Activated CD8-positive, alpha-beta memory T cell treated with anti-CD3 and anti-CD28 coated beads for 48 hours (primary cell): ENCODE data around the gene ANK3.

Experiments used
- DNase-seq, 3 experiments: peaks; one replicate each; pipeline ENCODE4 v3.0.0-alpha.2; 2020; ENCODE audit warnings: low read depth in 2 of 3, low spot score in 2 of 3

Gene ANK3

GRCh38 chr10:60283397-60283796 lies 106.3 kb downstream of the ANK3 start:
- DNase-seq, result no peak

- no peak for DNase-seq
These were observed 106.8 kb downstream of the ANK3 start for GRCh38 chr10:60282771-60283353.

DNA sequence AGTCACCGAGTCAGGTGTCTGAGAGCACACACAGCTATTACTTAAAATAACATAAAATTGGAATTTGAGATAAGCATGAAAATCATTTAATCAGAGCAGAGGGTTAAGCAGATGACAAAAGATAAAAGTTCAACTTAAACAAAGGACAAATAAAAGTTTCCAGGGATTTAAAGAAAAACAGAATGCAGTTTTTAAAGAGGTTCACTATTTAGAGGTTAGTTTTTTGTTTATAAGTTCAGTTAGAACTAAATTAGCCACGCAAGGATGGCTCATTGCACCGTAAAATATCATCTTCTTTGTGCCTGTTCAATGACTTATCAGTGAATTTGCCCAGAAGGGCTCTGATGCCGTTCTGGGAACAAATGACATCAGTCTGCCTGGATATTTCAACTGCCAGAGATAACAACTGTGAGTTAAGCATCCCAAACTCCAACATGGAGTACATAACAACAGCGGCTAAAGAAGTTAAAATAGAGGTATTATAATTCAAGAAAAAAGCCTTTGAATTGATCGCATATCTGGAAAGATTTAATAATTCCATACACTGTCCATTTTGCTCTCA lies 107.8 kb downstream of the ANK3 start:
- no peak for DNase-seq

- DNase-seq, result no peak
These were observed 108.3 kb downstream of the ANK3 start for GRCh38 chr10:60281331-60281730.

DNA sequence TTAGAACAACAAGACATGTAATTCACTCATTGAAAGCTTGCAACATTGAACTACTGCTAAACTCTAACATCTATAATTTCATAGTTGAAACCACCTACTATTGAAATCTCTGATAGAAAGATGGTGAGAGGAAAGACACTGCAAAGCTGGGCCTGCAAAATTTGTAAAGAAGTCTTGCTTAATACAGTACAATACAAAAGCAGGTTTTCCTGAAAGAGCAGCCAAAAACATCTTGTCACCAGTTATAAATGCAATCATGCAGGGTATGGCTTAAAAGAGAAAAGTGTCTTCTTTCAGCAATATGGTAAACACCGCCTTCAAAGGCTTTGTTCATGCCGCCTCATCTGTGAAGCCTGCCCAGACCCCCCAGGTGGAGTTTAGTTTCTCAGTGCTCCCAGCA lies 109.2 kb downstream of the ANK3 start:
- DNase-seq, result no peak

- DNase-seq, result no peak
These were observed 112.0 kb downstream of the ANK3 start for GRCh38 chr10:60277656-60278055.

- no peak for DNase-seq
These were observed 113.4 kb downstream of the ANK3 start for GRCh38 chr10:60276232-60276631.

GRCh38 chr10:60271319-60272040 lies 118.2 kb downstream of the ANK3 start:
- no peak for DNase-seq

- no peak for DNase-seq
These were observed 119.2 kb downstream of the ANK3 start for GRCh38 chr10:60270426-60270825.

DNA sequence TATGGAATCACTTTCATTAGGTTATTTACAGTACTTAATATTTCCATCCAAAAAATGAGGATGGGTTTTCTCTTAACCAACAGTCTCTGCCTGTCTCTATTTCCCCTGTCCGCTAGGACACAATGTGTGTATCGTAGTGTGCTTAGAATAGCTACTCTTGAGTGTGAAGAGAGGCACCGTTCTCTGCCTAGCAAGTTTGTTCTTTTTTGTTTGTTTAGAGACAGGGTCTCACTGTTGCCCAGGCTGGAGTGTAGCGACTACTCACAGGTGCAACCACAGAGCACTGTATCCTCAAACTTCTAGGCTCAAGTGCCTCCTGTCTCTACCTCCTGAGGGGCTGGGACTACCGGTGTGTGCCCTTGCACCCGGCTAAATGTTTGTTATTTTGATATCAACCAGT lies 121.9 kb downstream of the ANK3 start:
- DNase-seq, result no peak

GRCh38 chr10:60266513-60266912 lies 123.2 kb downstream of the ANK3 start:
- no peak for DNase-seq

DNA sequence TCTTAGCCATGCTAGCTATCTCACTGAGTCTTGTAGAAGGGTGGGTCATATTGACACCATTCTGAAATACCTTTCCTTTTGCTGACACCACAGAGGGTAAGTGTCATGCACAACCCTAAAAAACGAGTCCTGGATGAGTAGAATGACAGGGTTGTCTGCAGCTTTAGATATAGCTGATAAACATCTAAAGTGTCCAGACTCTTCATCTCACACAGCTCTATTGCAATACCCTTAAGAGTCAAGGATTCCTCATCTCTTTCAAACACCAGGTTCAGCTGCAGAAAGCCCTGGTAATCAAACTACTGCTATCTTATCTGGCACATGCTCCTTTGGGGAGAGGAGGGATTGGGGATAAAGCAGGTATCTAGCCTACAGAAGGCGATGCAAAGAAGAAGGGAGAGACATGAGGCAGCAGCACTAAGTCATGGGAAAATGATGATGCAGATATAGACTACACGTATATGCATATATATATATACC lies 127.0 kb downstream of the ANK3 start:
- DNase-seq, result no peak

- no peak for DNase-seq
These were observed 129.4 kb downstream of the ANK3 start for GRCh38 chr10:60260321-60260720.

DNA sequence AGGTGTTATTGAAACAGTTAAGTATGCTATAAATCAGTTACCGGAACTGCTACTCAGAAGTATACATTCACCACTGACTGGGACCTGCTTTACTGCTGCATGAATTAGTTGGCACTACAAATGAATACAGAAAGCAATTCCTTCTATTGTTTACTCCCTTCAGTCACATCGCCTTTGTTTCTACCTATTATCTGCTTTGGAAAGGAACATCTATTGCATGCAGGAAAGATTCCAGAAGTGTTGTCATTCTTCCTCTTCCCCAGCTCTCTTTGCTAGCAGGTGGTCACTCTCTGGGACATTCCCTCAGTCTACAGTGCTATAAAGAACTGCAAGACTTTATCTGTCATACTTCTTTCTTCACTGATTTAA lies 131.3 kb downstream of the ANK3 start:
- DNase-seq, result no peak

DNA sequence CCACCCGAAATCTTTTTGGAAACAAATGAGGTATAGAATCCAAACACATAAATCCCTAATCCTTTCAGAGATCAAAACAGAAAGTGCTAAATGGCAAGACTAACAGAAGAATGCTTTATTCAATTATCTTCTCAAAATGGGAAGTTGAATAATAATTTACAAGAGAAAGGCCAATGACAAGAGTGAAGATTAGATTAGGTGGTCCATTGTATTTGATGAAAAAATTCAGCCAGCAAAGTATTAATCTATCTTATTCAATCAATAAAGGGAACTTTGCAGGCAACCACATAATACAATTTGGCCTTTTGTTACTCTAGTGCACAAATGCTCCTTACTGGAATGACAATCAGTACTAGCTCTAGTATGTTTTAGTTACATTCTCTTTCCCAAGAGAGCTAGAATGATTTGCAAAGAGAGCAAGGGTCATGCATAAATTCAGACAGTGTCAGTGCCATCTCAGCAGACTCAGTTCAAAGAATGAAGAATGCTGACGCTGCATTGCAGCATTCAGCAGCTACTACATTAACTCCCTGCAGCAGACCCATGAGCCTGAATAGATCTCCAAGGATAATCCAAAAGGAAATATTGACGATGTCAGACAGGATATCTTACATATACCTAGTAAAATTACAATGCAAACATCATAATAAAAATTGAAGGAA lies 131.8 kb downstream of the ANK3 start:
- DNase-seq, result no peak

DNA sequence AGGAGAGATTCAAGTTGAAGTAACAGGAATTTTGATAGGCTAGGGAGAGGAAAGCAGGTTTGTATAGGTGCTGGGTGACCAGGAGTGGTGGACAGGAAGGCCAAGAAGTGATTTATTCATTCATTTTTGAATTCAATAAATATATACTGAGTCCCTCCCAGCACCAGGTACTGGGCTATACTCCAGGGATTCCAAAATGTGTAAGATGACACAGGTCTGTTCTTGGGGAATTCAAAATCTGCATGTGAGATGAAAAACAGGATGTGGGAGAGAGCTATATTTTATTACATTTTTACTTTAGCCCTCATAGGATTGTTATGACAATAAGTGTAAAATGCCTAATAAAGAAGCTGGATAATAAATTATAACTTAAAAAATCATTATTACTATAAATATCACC lies 134.9 kb downstream of the ANK3 start:
- no peak for DNase-seq

DNA sequence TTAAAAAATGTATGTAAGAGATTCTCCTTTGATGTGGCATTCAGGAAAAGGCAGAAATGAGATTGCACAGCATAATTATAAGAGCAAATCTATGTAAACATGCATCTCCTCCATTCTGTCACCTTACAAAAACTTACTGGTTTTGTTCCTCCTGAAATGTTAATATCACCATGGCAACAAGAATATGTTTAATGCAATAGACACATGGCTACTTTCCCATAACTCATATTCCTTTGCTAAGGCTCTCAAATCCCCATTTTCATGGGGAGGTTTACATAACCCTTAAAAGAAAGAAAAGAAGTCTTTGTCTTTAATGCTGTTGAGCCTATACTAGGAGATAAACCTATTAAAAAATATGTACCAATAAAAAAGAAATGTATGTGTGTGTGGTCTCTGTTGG lies 136.2 kb downstream of the ANK3 start:
- DNase-seq, result no peak

- no peak for DNase-seq
These were observed 137.0 kb downstream of the ANK3 start for GRCh38 chr10:60252688-60253087.

DNA sequence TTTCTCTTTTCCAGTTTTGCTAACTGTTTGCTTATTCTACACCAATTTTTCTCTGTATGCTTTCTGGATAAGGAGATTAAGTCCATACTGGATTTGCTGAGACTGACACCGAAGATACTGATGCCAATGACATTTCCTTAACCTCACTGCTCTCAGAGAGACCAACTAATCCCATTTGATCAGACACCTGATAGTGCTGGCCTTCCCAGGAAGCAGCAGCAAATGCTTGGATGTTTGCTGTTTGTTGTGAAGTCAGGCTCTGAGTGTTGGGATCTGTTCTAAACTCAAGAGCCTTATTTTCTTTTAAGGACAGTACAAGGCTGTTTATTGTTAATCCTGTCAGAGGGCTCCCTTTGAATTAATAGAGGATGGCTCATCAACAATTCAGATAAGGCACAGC lies 143.3 kb downstream of the ANK3 start:
- DNase-seq, result no peak

- DNase-seq, result no peak
These were observed 150.4 kb downstream of the ANK3 start for GRCh38 chr10:60239228-60239627.

DNA sequence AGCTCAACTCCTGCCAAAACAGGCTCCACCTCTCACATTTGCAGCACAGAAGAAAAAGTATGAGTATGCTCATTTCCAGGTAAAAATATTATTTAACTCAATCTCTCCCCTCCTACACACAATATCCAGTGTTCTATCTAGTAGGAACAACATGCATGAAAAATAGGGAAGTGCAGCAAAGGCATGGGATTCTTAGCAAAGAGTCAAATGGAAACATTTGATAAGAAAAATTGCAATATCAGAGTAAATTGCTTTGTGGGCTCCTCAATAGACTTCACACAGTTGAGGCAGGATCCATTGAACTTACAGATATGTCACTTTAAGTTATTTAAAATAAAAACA lies 150.9 kb downstream of the ANK3 start:
- no peak for DNase-seq

DNA sequence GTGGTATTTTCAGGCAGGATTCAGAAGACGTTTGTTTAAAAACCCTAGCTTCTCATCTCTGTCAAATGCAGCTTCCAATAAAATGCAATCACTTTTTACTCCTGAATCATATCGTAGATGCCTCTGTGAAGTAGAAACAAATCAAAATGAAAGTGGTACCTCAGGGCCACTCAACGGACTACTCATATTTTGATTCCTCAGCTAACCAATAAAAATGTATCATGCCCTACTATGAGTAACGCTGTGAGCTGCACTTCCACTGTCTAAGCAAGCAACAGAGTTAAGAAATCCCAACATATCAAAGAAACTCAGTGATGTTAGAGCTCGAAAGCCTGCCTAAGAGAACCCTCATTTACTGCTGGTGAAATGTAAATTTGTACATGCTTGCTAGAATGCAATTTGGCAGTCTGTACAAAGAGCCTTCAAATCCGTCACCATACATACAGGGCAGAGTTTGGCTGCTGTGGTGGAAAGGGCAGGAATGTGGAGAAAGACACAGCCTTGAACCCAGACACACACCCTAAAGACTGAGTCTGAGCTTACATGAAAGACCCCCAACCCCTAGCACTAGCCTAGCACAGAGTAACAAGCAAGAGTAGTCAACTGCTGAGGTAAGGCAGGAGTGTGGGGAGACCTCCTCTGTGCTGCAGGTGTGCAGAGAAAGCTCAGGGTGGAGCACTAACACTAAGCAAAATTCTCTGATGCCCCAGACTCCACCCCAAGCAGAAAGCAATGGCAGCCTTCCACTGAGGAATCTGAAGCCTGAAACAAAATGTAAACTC lies 151.5 kb downstream of the ANK3 start:
- DNase-seq, result no peak
